ENCODE measurements around the gene FAF1.

DNA sequence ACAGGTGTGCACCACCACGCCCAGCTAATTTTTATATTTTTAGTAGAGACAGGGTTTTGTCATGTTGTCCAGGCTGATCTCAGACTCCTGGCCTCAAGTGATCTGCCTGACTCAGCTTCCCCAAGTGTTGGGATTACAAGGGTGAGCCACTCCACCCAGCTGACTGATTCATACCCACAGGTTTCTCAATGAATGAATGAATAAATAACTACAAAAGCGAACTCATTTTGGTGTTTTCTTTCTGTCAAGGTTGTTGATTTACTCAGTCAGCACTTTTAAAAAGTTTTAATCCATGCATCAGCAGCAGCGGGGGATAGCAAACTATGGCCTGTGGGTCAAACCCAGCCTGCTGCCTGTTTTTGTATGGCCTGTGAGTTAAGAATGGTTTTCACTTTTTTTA lies 217.5 kb downstream of the FAF1 start:
- TF ChIP-seq POLR2A (IDR thresholded peaks at IDR 0.05) (no peak), CTCF (IDR thresholded peaks at IDR 0.05) (no peak)

All from right lobe of liver (tissue), 4 donors.